Right ventricle myocardium superior (tissue), 1 donor: ENCODE results near the gene SGCA. TPM values are rescaled to one million over a fixed set of nuclear protein-coding genes. Genes with fewer than 3 reads are reported as not detected.

Experiments used
- ATAC-seq: fragments of 200-7000 bp; cut with Tn5 transposase; one replicate; pipeline ENCODE4 v1.9.1; 2020; ENCODE audit warnings: mild to moderate bottlenecking; ENCODE audit not compliant: poor library complexity
- DNase-seq: peaks from one replicate; pipeline ENCODE4 v3.0.0-alpha.2; 2020
- intact Hi-C: fragments of 100-400 bp; cut with DNase I; formaldehyde crosslinking; loops from one replicate; pipeline ENCODE4 v1.11.2; 2022
- total RNA-seq: library from RNA; stranded (reverse); fragmentation: NEBNext Ultra II Directional; extraction: Animal tissue kit (Norgen Biotek cat#: 25700); gene quantifications from one replicate; pipeline ENCODE4 v1.2.1, GENCODE V29; 2021
- donor health status: DM: no; HTN: yes; CAD: no; lungs with severe emphysema.

Gene SGCA
- total RNA-seq, 1 donor from 2014 or later: 135 TPM

GRCh38 chr17:50211249-50212120 is 45.7 kb downstream of the SGCA start:
- peak; percentile 22 for ATAC-seq
- DNase-seq: no peak

GRCh38 chr17:50212121-50212843 is 46.5 kb downstream of the SGCA start:
- intact Hi-C loops: no loop called here
- ATAC-seq (no peak), DNase-seq (no peak)

More at GRCh38 chr17:50211249-50212120, 45.7 kb downstream of the SGCA start:
- intact Hi-C loops: no loop called here

- ATAC-seq (no peak), DNase-seq (no peak)
- intact Hi-C loops: no loop called here
Measured at GRCh38 chr17:50213026-50214022, 47.5 kb downstream of the SGCA start.

- ATAC-seq: peak; percentile 15
- intact Hi-C loops: no loop called here
- DNase-seq: no peak
Measured at GRCh38 chr17:50214976-50215760, 49.4 kb downstream of the SGCA start.

GRCh38 chr17:50217591-50217990 is 51.8 kb downstream of the SGCA start:
- no peak for ATAC-seq
- intact Hi-C loops: no loop called here

GRCh38 chr17:50218071-50218759 is 52.4 kb downstream of the SGCA start:
- ATAC-seq: peak; percentile 70
- intact Hi-C loops: no loop called here
- no peak for DNase-seq

More at GRCh38 chr17:50217591-50217990, 51.8 kb downstream of the SGCA start:
- no peak for DNase-seq

- DNase-seq: no peak
- no peak for ATAC-seq
- intact Hi-C loops: no loop called here
Measured at GRCh38 chr17:50218771-50219315, 53.0 kb downstream of the SGCA start.

GRCh38 chr17:50219342-50219741 is 53.5 kb downstream of the SGCA start:
- intact Hi-C loops: no loop called here

GRCh38 chr17:50219939-50220465 is 54.2 kb downstream of the SGCA start:
- ATAC-seq: peak; percentile 37
- peak; percentile 57 for DNase-seq
- intact Hi-C loops: no loop called here

More at GRCh38 chr17:50219342-50219741, 53.5 kb downstream of the SGCA start:
- DNase-seq (no peak), ATAC-seq (no peak)

- ATAC-seq (no peak), DNase-seq (no peak)
- intact Hi-C loops: no loop called here
Measured at GRCh38 chr17:50220811-50221210, 55.0 kb downstream of the SGCA start.

- no peak for DNase-seq
- intact Hi-C loops: no loop called here
- ATAC-seq: peak; percentile 4
Measured at GRCh38 chr17:50221266-50221863, 55.6 kb downstream of the SGCA start.

- peak; percentile 65 for DNase-seq
- intact Hi-C loops: no loop called here
- ATAC-seq: peak; percentile 63
Measured at GRCh38 chr17:50221864-50222545, 56.2 kb downstream of the SGCA start.

GRCh38 chr17:50222922-50223321 is 57.1 kb downstream of the SGCA start:
- no peak for DNase-seq
- ATAC-seq: no peak
- intact Hi-C loops: no loop called here
